ENCODE results near the gene SERAC1.

SERAC1 gene

GRCh38 chr6:158165919-158166416, 2.1 kb downstream of the SERAC1 start:
- Histone ChIP-seq H4K20me1 (ENCODE audit: insufficient read depth) (no peaks in the 10 kb centered on the region), H3K27me3 (ENCODE audit: insufficient read depth, low read depth) (no peaks in the 10 kb centered on the region), H3K4me1 (ENCODE audit: low read depth, poor library complexity, severe bottlenecking) (peaks cover 10% of the 10 kb centered on the region), H2AFZ (ENCODE audit: low read depth) (no peak overlapping the region), H3K4me3 (IDR thresholded peaks at IDR 0.05; ENCODE audit: insufficient read depth, low read depth, low read length) (no peak overlapping the region), H3K36me3 (ENCODE audit: insufficient read depth) (no peaks in the 10 kb centered on the region), H3K4me2 (no peak overlapping the region), H3K27ac (no peak overlapping the region), H3K9ac (no peak overlapping the region), H3K79me2 (ENCODE audit: insufficient read depth, low read depth) (no peaks in the 10 kb centered on the region)
- no peak for TF ChIP-seq CTCF (conservative IDR thresholded peaks at IDR 0.05; ENCODE audit: low read depth, low read length)

- Histone ChIP-seq H3K4me1 (ENCODE audit: low read depth, poor library complexity, severe bottlenecking) (peaks cover 10% of the 10 kb centered on the region), H3K79me2 (ENCODE audit: insufficient read depth, low read depth) (no peaks in the 10 kb centered on the region), H3K4me3 (IDR thresholded peaks at IDR 0.05; ENCODE audit: insufficient read depth, low read depth, low read length) (no peak overlapping the region), H3K9ac (no peak overlapping the region), H2AFZ (ENCODE audit: low read depth) (no peak overlapping the region), H4K20me1 (ENCODE audit: insufficient read depth) (no peaks in the 10 kb centered on the region), H3K4me2 (no peak overlapping the region), H3K36me3 (ENCODE audit: insufficient read depth) (no peaks in the 10 kb centered on the region), H3K27ac (no peak overlapping the region), H3K27me3 (ENCODE audit: insufficient read depth, low read depth) (no peaks in the 10 kb centered on the region)
- no peak for TF ChIP-seq CTCF (conservative IDR thresholded peaks at IDR 0.05; ENCODE audit: low read depth, low read length)
Observed at GRCh38 chr6:158164579-158165170, 3.4 kb downstream of the SERAC1 start.

- peaks cover under 1% of the 10 kb centered on the region for H3K4me1 ChIP-seq (ENCODE audit: low read depth, poor library complexity, severe bottlenecking)
- H3K4me2 ChIP-seq: no peak overlapping the region
- no peaks in the 10 kb centered on the region for H3K36me3 ChIP-seq (ENCODE audit: insufficient read depth)
- no peak for TF ChIP-seq CTCF (conservative IDR thresholded peaks at IDR 0.05; ENCODE audit: low read depth, low read length)
- H4K20me1 ChIP-seq (ENCODE audit: insufficient read depth): no peaks in the 10 kb centered on the region
- H3K9ac ChIP-seq: no peak overlapping the region
- no peak overlapping the region for H2AFZ ChIP-seq (ENCODE audit: low read depth)
- H3K79me2 ChIP-seq (ENCODE audit: insufficient read depth, low read depth): no peaks in the 10 kb centered on the region
- H3K4me3 ChIP-seq (IDR thresholded peaks at IDR 0.05; ENCODE audit: insufficient read depth, low read depth, low read length): no peak overlapping the region
- no peak overlapping the region for H3K27ac ChIP-seq
- no peaks in the 10 kb centered on the region for H3K27me3 ChIP-seq (ENCODE audit: insufficient read depth, low read depth)
Observed at GRCh38 chr6:158161566-158162254, 6.4 kb downstream of the SERAC1 start.

GRCh38 chr6:158160932-158161539, 7.0 kb downstream of the SERAC1 start:
- H3K27ac ChIP-seq: no peak overlapping the region

More at GRCh38 chr6:158160932-158161539, 7.0 kb downstream of the SERAC1 start:
- no peak for TF ChIP-seq CTCF (conservative IDR thresholded peaks at IDR 0.05; ENCODE audit: low read depth, low read length)
- Histone ChIP-seq H3K4me3 (IDR thresholded peaks at IDR 0.05; ENCODE audit: insufficient read depth, low read depth, low read length) (no peak overlapping the region), H2AFZ (ENCODE audit: low read depth) (no peak overlapping the region), H3K4me1 (ENCODE audit: low read depth, poor library complexity, severe bottlenecking) (no peaks in the 10 kb centered on the region), H3K79me2 (ENCODE audit: insufficient read depth, low read depth) (no peaks in the 10 kb centered on the region), H4K20me1 (ENCODE audit: insufficient read depth) (no peaks in the 10 kb centered on the region), H3K9ac (no peak overlapping the region), H3K27me3 (ENCODE audit: insufficient read depth, low read depth) (no peaks in the 10 kb centered on the region), H3K36me3 (ENCODE audit: insufficient read depth) (no peaks in the 10 kb centered on the region), H3K4me2 (no peak overlapping the region)

Data from KMS-11 (cell line).